Suprapubic skin (tissue), 3 donors: ENCODE data around the gene VKORC1L1.

Source experiments
- CTCF ChIP-seq, 2 donors: fragments of 200-600 bp in 1 of 2; fragments of 450-650 bp in 1 of 2; sonication (generic) in 1 of 2; IDR thresholded peaks; one replicate each; pipeline ENCODE4 v1.5.1; 2016 to 2019; ENCODE audit warnings: antibody characterized with exemption in 2 of 2, mild to moderate bottlenecking in 1 of 2, moderate library complexity in 1 of 2
- POLR2A ChIP-seq, 2 donors: fragments of 450-650 bp; IDR thresholded peaks; one replicate each; pipeline ENCODE4 v1.6.1; 2017; ENCODE audit warnings: antibody characterized with exemption in 2 of 2, mild to moderate bottlenecking in 2 of 2, moderate library complexity in 2 of 2

- TF ChIP-seq CTCF (IDR thresholded peaks at IDR 0.05) (no peak), POLR2A (IDR thresholded peaks at IDR 0.05) (no peak)
Measured at GRCh38 chr7:65931685-65932084, 58.8 kb downstream of the VKORC1L1 start.
